Thyroid gland (tissue), 4 donors: ENCODE data around the gene HHIP.

ENCODE experiments used
- CTCF ChIP-seq, 6 experiments: fragments of 200-600 bp in 3 of 6; fragments of 450-650 bp in 3 of 6; sonication (generic) in 3 of 6; IDR thresholded peaks; one replicate each; pipeline ENCODE4 v1.5.1; 2016 to 2019; ENCODE audit warnings: antibody characterized with exemption in 6 of 6, mild to moderate bottlenecking in 2 of 6, inconsistent platforms in 1 of 6, moderate library complexity in 1 of 6
- POLR2A ChIP-seq, 2 donors: fragments of 450-650 bp; IDR thresholded peaks; one replicate each; pipeline ENCODE4 v1.6.1; 2017; ENCODE audit warnings: antibody characterized with exemption in 2 of 2, mild to moderate bottlenecking in 2 of 2, moderate library complexity in 1 of 2

- TF ChIP-seq POLR2A (IDR thresholded peaks at IDR 0.05), result no peak
- no peak for TF ChIP-seq CTCF (IDR thresholded peaks at IDR 0.05)
Observed at GRCh38 chr4:144778364-144778763, 132.4 kb downstream of the HHIP start.
